ENCODE measurements around the gene KDM6B.

The KDM6B gene

DNA sequence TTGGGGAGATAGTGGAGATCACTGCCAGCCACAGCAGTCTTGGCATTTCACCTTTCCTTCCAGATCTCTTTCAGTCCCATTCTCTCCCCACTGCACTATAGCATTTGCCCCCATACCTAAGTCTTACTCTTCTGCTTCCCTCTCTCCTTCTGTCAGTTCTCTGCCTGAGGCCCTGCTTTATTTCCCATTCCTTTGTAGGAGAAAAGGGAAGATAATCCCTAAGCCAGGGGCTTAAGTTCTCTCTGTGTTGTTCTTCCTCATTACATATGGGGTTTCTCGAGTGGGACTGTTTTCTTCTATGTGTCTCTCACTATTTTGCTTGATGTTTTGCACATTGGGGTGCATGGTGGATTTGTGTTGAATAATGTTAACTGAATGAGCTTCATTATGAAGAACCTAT, 6.4 kb downstream of the KDM6B start:
- no peak for DNase-seq (ENCODE audit: low read depth)

- DNase-seq (ENCODE audit: low read depth): no peak
These were observed 6.9 kb downstream of the KDM6B start for GRCh38 chr17:7840875-7841274.

DNA sequence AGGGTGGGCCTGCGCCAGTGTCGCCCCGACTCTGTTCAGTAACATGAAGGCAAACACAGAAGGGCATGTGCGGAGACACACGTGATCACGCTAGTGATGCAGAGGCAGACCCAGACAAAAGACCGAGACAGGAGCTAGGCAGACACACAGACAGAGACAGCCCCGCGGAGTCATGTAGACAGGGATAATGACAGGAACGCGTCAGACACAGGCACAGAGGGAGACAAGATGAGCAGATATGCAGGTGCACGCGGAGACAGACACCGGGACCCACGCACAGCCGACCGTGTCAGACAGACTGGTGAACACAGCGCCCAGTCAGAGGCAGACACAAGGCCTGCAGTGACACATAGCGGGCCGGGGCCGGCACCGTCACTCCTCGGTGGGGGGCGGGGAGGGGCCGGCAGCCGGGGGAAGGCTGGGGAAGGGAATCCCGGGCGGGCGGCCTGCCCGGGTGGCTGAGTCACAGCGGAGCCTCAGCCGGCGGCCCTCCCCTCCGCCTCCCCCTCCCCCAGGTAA, 7.4 kb downstream of the KDM6B start:
- DNase-seq (ENCODE audit: low read depth): peak; percentile 96

DNA sequence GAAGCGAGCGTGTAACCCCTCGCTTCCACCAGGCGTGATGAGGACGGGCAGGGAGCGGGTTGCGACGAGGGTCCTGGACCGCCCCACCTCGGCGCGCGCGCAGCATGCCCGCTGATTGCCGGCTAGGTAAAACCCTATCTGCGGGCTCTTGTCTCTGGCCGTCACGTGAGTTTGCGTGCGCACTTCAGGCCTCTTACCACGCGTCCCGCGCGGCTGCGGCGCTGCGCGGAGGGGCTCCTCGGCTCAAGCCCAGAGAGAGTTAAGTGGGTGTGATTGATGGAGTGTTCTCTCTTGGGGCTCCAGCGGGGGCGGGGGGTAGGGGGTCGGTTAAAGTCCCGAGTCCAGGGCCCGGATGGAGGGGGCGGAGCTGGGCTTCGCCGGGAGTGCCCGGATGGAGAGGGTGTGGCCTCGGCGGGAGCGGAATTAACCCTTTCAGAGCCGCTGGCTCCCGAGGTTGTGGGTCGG, 7.9 kb downstream of the KDM6B start:
- DNase-seq (ENCODE audit: low read depth): peak; percentile 80

GRCh38 chr17:7842380-7843256, 8.6 kb downstream of the KDM6B start:
- DNase-seq (ENCODE audit: low read depth): peak; percentile 99

DNA sequence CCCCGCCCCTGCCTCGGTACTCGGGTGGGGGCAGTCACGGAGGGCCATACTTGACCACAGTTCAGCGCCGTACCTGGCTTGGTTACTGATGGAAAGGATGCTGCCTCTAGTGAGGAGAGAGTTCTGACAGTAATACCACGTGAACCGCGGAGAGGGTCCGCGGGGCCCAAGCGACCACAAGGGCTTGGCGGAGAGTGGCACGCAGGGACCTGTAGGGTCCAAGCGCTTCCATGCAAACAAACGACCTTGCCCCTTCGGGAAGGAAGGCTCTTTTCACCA, 9.2 kb downstream of the KDM6B start:
- DNase-seq (ENCODE audit: low read depth): no peak

- peak; percentile 92 for DNase-seq (ENCODE audit: low read depth)
These were observed 9.7 kb downstream of the KDM6B start for GRCh38 chr17:7843536-7844291.

- peak; percentile 71 for DNase-seq (ENCODE audit: low read depth)
These were observed 10.5 kb downstream of the KDM6B start for GRCh38 chr17:7844292-7845154.

- no peak for DNase-seq (ENCODE audit: low read depth)
These were observed 11.5 kb downstream of the KDM6B start for GRCh38 chr17:7845359-7846062.

- DNase-seq (ENCODE audit: low read depth): no peak
These were observed 12.2 kb downstream of the KDM6B start for GRCh38 chr17:7846063-7846735.

DNA sequence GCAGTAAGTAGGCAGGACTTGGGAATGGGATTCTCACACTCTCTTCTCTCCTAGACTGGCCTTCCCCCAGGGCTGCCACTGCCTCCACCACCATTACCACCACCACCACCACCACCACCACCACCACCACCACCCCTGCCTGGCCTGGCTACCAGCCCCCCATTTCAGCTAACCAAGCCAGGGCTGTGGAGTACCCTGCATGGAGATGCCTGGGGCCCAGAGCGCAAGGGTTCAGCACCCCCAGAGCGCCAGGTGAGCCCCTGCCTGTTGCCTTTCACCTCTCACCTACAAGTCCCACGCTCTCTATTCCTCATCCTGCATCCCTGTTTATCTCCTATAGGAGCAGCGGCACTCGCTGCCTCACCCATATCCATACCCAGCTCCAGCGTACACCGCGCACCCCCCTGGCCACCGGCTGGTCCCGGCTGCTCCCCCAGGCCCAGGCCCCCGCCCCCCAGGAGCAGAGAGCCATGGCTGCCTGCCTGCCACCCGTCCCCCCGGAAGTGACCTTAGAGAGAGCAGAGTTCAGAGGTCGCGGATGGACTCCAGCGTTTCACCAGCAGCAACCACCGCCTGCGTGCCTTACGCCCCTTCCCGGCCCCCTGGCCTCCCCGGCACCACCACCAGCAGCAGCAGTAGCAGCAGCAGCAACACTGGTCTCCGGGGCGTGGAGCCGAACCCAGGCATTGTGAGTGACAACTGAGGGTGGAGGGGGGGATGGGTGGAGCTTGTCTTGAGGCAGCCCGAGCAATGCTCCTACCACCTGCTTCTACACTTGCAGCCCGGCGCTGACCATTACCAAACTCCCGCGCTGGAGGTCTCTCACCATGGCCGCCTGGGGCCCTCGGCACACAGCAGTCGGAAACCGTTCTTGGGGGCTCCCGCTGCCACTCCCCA, 13.0 kb downstream of the KDM6B start:
- no peak for DNase-seq (ENCODE audit: low read depth)

DNA sequence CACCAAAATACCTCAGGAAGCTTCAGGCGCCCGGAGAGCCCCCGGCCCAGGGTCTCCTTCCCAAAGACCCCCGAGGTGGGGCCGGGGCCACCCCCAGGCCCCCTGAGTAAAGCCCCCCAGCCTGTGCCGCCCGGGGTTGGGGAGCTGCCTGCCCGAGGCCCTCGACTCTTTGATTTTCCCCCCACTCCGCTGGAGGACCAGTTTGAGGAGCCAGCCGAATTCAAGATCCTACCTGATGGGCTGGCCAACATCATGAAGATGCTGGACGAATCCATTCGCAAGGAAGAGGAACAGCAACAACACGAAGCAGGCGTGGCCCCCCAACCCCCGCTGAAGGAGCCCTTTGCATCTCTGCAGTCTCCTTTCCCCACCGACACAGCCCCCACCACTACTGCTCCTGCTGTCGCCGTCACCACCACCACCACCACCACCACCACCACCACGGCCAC, 14.1 kb downstream of the KDM6B start:
- DNase-seq (ENCODE audit: low read depth): no peak

DNA sequence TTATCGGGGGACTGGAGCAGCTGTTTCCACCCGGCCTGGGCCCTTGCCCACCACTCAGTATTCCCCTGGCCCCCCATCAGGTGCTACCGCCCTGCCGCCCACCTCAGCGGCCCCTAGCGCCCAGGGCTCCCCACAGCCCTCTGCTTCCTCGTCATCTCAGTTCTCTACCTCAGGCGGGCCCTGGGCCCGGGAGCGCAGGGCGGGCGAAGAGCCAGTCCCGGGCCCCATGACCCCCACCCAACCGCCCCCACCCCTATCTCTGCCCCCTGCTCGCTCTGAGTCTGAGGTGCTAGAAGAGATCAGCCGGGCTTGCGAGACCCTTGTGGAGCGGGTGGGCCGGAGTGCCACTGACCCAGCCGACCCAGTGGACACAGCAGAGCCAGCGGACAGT, 14.7 kb downstream of the KDM6B start:
- DNase-seq (ENCODE audit: low read depth): no peak

GRCh38 chr17:7849130-7849750, 15.2 kb downstream of the KDM6B start:
- no peak for DNase-seq (ENCODE audit: low read depth)

DNA sequence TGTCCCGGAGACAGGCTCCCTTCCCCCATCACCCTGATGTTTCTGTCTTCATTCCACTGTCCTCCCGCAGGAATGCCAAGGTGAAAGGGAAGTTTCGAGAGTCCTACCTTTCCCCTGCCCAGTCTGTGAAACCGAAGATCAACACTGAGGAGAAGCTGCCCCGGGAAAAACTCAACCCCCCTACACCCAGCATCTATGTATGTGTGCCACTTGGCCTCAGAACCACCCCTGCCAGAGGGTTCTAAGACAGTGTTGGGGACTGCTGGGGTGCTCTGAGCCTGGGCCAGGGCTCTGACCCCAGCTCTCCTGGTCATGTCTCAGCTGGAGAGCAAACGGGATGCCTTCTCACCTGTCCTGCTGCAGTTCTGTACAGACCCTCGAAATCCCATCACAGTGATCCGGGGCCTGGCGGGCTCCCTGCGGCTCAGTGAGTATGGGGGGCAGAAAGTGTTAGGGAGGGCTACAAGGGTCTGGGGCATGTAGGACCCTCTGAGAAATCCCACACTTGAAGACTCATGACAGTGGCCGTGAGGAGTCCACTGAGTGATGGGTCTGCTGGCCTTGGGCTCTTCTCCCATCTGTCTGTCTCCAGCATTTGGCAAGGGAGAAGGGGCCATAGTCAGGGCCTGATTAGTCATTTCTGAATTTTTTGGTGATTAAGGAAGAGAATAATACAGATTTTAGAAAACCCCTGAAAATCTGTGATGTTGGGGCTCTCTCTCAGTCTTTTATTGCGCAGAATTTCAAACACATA, 15.9 kb downstream of the KDM6B start:
- no peak for DNase-seq (ENCODE audit: low read depth)

DNA sequence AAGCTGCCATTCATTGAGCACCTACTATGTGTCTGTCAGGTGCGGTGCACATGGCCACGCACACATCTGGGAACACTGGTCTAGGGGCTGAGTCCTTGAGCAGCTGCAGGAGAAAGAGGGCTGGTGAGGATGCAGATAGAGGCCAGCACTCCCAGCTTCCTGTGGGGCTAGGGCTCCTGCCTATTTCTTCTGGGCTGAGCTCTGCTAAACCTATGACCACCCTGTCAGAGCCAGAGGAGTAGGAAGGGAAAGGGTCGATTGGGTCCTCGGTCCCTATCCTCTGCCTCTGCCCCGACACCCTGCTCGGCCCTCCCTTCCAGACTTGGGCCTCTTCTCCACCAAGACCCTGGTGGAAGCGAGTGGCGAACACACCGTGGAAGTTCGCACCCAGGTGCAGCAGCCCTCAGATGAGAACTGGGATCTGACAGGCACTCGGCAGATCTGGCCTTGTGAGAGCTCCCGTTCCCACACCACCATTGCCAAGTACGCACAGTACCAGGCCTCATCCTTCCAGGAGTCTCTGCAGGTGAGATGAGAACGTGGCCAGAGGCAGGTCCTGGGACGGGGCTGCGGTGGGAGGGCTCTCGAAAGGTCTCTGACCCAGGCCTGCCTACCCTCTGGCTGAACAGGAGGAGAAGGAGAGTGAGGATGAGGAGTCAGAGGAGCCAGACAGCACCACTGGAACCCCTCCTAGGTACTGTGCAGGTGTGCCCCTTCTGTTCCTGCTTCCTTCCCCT, 16.9 kb downstream of the KDM6B start:
- DNase-seq (ENCODE audit: low read depth): no peak

GRCh38 chr17:7851438-7852261, 17.6 kb downstream of the KDM6B start:
- DNase-seq (ENCODE audit: low read depth): peak; percentile 86

All from stimulated activated CD4-positive, alpha-beta T cell treated with anti-CD3 and anti-CD28 coated beads, Interleukin-2, amount 100 ng/mL, for 4 hours (primary cell).